GM12878 (cell line): Measurements from ENCODE around the gene PAOX. TPM values are rescaled to one million over a fixed set of nuclear protein-coding genes. Genes with fewer than 3 reads are reported as not detected.

Source experiments
- BHLHE40 ChIP-seq, 2 experiments: fragments of 450-650 bp in 1 of 2; IDR thresholded peaks; 2 replicates each; pipeline ENCODE4 v1.6.1; 2011 to 2017; ENCODE audit warnings: low read depth in 2 of 2, borderline replicate concordance in 1 of 2, improper control_type of control experiment in 1 of 2, low read length in 1 of 2, mild to moderate bottlenecking in 1 of 2
- CHD2 ChIP-seq: IDR thresholded peaks from 2 replicates; pipeline ENCODE4 v1.6.1; 2011; ENCODE audit warnings: low read depth, low read length, improper control_type of control experiment, borderline replicate concordance
- CREB1 ChIP-seq: IDR thresholded peaks from 2 replicates; pipeline ENCODE4 v1.6.1; 2012; ENCODE audit warnings: low read depth, mild to moderate bottlenecking, inconsistent platforms
- HDGF ChIP-seq: fragments of 450-650 bp; IDR thresholded peaks from 2 replicates; pipeline ENCODE4 v1.6.1; 2016; ENCODE audit warnings: antibody characterized with exemption
- IKZF1 ChIP-seq: fragments of 450-650 bp; conservative IDR thresholded peaks from 2 replicates; pipeline ENCODE4 v1.6.1; 2017; ENCODE audit warnings: antibody characterized with exemption, mild to moderate bottlenecking
- KLF5 ChIP-seq: fragments of 450-650 bp; IDR thresholded peaks from 2 replicates; pipeline ENCODE4 v1.6.1; 2014; ENCODE audit warnings: mild to moderate bottlenecking; ENCODE audit not compliant: partially characterized antibody
- MEF2B ChIP-seq: fragments of 450-650 bp; IDR thresholded peaks from 2 replicates; pipeline ENCODE4 v1.6.1; 2018; ENCODE audit warnings: mild to moderate bottlenecking, moderate library complexity; ENCODE audit not compliant: partially characterized antibody, poor library complexity, severe bottlenecking
- MLLT1 ChIP-seq: fragments of 450-650 bp; IDR thresholded peaks from 2 replicates; pipeline ENCODE4 v1.6.1; 2016; ENCODE audit warnings: mild to moderate bottlenecking
- MTA3 ChIP-seq: IDR thresholded peaks from 2 replicates; pipeline ENCODE4 v1.6.1; 2012; ENCODE audit warnings: low read length, inconsistent platforms, borderline replicate concordance
- MXI1 ChIP-seq: fragments of 150-350 bp; IDR thresholded peaks from 2 replicates; pipeline ENCODE4 v1.6.1; 2011; ENCODE audit warnings: low read depth, mild to moderate bottlenecking, inconsistent platforms, low read length, improper control_type of control experiment
- NFIC ChIP-seq: IDR thresholded peaks from 2 replicates; pipeline ENCODE4 v1.6.1; 2012; ENCODE audit warnings: low read depth, mild to moderate bottlenecking, inconsistent platforms, low read length, moderate library complexity
- NR2C1 ChIP-seq: fragments of 450-650 bp; IDR thresholded peaks from 2 replicates; pipeline ENCODE4 v1.6.1; 2017; ENCODE audit warnings: antibody characterized with exemption, mild to moderate bottlenecking, moderate library complexity
- PKNOX1 ChIP-seq: fragments of 450-650 bp; IDR thresholded peaks from 2 replicates; pipeline ENCODE4 v1.6.1; 2016; ENCODE audit warnings: mild to moderate bottlenecking
- RAD51 ChIP-seq: fragments of 450-650 bp; IDR thresholded peaks from 2 replicates; pipeline ENCODE4 v1.6.1; 2016; ENCODE audit warnings: moderate library complexity, mild to moderate bottlenecking, inconsistent platforms
- RELA ChIP-seq: fragments of 450-650 bp; IDR thresholded peaks from 2 replicates; pipeline ENCODE4 v1.8.0; 2014; ENCODE audit warnings: borderline replicate concordance; ENCODE audit not compliant: partially characterized antibody
- RELB ChIP-seq: fragments of 450-650 bp; IDR thresholded peaks from 2 replicates; pipeline ENCODE4 v1.6.1; 2017; ENCODE audit warnings: low read depth, mild to moderate bottlenecking, moderate library complexity
- SIN3A ChIP-seq: IDR thresholded peaks from 2 replicates; pipeline ENCODE4 v1.6.1; 2012; ENCODE audit warnings: low read depth, low read length, improper control_type of control experiment
- SMARCA5 ChIP-seq: fragments of 450-650 bp; IDR thresholded peaks from 2 replicates; pipeline ENCODE4 v1.6.1; 2017; ENCODE audit warnings: mild to moderate bottlenecking
- SMC3 ChIP-seq: IDR thresholded peaks from 2 replicates; pipeline ENCODE4 v1.6.1; 2011; ENCODE audit warnings: low read length, improper control_type of control experiment, borderline replicate concordance
- SREBF2 ChIP-seq: IDR thresholded peaks from 2 replicates; pipeline ENCODE4 v1.6.1; 2012; ENCODE audit warnings: mild to moderate bottlenecking, low read length
- SUPT20H ChIP-seq: IDR thresholded peaks from 2 replicates; pipeline ENCODE4 v1.6.1; 2011; ENCODE audit warnings: low read depth, mild to moderate bottlenecking, low read length, moderate library complexity, borderline replicate concordance; ENCODE audit not compliant: control insufficient read depth
- TAF1 ChIP-seq: IDR thresholded peaks from 2 replicates; pipeline ENCODE4 v1.6.1; 2011; ENCODE audit warnings: mild to moderate bottlenecking, low read depth, low read length, borderline replicate concordance
- USF1 ChIP-seq: IDR thresholded peaks from 2 replicates; pipeline ENCODE4 v1.6.1; 2011; ENCODE audit warnings: borderline replicate concordance, low read depth, mild to moderate bottlenecking, moderate library complexity, mixed read lengths, low read length; ENCODE audit not compliant: insufficient read depth; ENCODE audit errors: extremely low read length
- WRNIP1 ChIP-seq: IDR thresholded peaks from 2 replicates; pipeline ENCODE4 v1.6.1; 2011; ENCODE audit warnings: low read depth, low read length, improper control_type of control experiment, borderline replicate concordance
- YBX1 ChIP-seq: fragments of 450-650 bp; IDR thresholded peaks from 2 replicates; pipeline ENCODE4 v1.6.1; 2016; ENCODE audit warnings: antibody characterized with exemption
- ZBED1 ChIP-seq: IDR thresholded peaks from 2 replicates; pipeline ENCODE4 v1.6.1; 2016; ENCODE audit warnings: borderline replicate concordance
- ZNF622 ChIP-seq: fragments of 450-650 bp; IDR thresholded peaks from 2 replicates; pipeline ENCODE4 v1.6.1; 2017; ENCODE audit warnings: mild to moderate bottlenecking, inconsistent platforms
- polyA plus RNA-seq, 11 experiments: library from polyadenylated mRNA; depleted of rRNA in 4 of 11; unstranded in 6 of 11; stranded (reverse) in 5 of 11; fragments of >200 nt; fragmentation: Nextera tagmentation in 4 of 11; fragmentation: Illumina TruSeq in 1 of 11; extraction: Ambion mirVana in 4 of 11; extraction: Trizol in 1 of 11; gene quantifications; 1 replicate in 1 of 11; 2 replicates in 10 of 11; pipeline versions ENCODE4 v1.2.1 to v1.2.3, GENCODE V29; 2011 to 2016; ENCODE audit warnings: inconsistent platforms in 2 of 11, missing spikeins in 2 of 11, low read depth in 1 of 11
- total RNA-seq, 4 experiments: library from RNA; depleted of rRNA in 3 of 4; stranded (reverse); fragments of >200 nt in 3 of 4; fragmentation: Illumina TruSeq in 1 of 4; extraction: Trizol in 1 of 4; gene quantifications; 2 replicates each; pipeline versions ENCODE4 v1.2.1 to v1.2.3, GENCODE V29; 2013 to 2021

PAOX gene
- total and polyA plus RNA-seq, 10 of the 15 experiments (the other 5 are each of a cell fraction or from before 2014, with no cell fraction given): 1.2 to 22.2 (median 10.5) TPM

GRCh38 chr10:133378251-133379096 is 588 bp upstream of the PAOX start (continued):
- no peak for TF ChIP-seq ZBED1
- TF ChIP-seq NFIC: no peak
- TF ChIP-seq CHD2: no peak
- peak; percentile 20; the same call in 1 of the 2 replicates for TF ChIP-seq MLLT1
- no peak for TF ChIP-seq WRNIP1
- TF ChIP-seq SUPT20H: no peak
- 0 out of 2 replicates have a peak, but pooled peaks have one; percentile 11 for TF ChIP-seq PKNOX1
- peak; percentile 81 for TF ChIP-seq IKZF1
- TF ChIP-seq SREBF2: no peak
- TF ChIP-seq HDGF: no peak
- peak; percentile 53 for TF ChIP-seq SMARCA5
- TF ChIP-seq CREB1: no peak
- no peak for TF ChIP-seq MTA3
- TF ChIP-seq ZNF622: no peak
- no peak for TF ChIP-seq RAD51
- TF ChIP-seq SIN3A: 0 out of 2 replicates have a peak, but pooled peaks have one; percentile 10
- peak; percentile 34 for TF ChIP-seq RELA
- no peak for TF ChIP-seq KLF5
- TF ChIP-seq MXI1: peak; percentile 27; the same call in 1 of the 2 replicates
- TF ChIP-seq RELB: peak; percentile 41; the same call in 1 of the 2 replicates
- peak; percentile 51 for TF ChIP-seq NR2C1
- no peak for TF ChIP-seq USF1
- no peak for TF ChIP-seq YBX1
- peak in 1 of 2 experiments; percentile 76; a peak in 2 of 4 replicates for TF ChIP-seq BHLHE40 (IDR thresholded peaks at IDR 0.05; ENCODE audit: borderline replicate concordance in 1 of 2, low read depth in 2 of 2, low read length in 1 of 2)
- no peak for TF ChIP-seq SMC3
- no peak for TF ChIP-seq TAF1
- peak; percentile 35 for TF ChIP-seq MEF2B
